NCI-H146 (cell line): Measurements from ENCODE around the gene CDCA5.

ENCODE experiments used
- DNase-seq: peaks from one replicate; lab custom pipeline; 2025; lab: John Stamatoyannopoulos, UW

CDCA5 gene

DNA sequence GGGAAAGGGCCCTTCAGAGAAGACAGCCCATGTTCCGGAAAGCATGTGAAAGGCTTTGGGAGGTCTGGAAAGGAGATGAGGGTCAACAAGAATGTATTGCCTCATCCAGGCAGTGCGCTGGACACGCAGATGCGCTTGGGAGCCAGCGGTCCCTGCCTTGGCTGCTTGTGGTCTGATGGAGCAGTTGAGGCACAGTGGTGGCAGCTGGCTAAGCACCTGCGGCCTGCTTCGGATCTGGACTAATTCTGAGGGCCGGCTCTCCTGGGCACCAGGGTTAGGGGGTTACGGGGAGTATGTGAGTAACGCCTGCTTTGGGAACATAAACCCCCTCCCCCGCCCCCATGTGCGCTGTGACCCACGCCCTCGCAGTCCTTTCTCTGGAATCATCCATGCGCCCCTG is 23.2 kb upstream of the CDCA5 start:
- DNase-seq: no peak

DNA sequence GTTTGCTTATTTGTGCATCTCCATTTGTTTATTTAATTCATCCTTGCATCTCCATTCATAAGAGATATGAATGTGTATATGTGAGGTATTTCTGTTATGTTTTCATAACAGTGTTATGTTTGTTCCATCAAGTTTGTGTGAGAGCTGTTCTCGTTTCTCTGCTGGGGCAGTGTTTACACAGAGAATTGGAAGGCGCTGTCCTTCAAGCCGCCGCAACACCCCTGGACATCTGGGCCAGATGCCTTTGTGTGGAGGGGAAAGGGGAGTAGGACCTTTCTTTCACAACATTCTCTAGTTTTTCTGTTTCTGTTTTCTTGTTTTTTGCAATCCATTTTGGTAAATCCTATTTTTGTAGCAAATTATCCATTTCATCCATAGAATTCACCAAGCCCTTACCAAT is 20.8 kb upstream of the CDCA5 start:
- no peak for DNase-seq

DNA sequence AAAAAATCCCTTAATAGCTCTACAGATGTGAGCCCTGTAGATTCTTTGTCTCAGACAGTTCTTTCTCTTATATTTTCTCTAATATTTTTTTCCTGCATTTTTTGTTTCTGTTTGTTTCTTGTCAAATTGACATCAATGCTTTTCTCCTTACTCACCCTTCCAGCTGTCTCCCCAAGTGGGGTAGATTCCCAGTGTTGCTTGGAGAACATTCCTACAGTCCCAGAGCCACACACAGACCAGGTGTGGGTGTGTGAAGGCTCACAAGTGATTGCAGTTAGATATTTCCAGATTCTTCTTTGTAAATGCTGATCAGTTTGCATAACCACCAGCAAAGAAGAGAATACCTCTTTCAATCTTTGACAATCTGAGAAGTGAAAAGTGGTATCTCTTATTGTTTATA is 19.6 kb upstream of the CDCA5 start:
- DNase-seq: no peak

DNA sequence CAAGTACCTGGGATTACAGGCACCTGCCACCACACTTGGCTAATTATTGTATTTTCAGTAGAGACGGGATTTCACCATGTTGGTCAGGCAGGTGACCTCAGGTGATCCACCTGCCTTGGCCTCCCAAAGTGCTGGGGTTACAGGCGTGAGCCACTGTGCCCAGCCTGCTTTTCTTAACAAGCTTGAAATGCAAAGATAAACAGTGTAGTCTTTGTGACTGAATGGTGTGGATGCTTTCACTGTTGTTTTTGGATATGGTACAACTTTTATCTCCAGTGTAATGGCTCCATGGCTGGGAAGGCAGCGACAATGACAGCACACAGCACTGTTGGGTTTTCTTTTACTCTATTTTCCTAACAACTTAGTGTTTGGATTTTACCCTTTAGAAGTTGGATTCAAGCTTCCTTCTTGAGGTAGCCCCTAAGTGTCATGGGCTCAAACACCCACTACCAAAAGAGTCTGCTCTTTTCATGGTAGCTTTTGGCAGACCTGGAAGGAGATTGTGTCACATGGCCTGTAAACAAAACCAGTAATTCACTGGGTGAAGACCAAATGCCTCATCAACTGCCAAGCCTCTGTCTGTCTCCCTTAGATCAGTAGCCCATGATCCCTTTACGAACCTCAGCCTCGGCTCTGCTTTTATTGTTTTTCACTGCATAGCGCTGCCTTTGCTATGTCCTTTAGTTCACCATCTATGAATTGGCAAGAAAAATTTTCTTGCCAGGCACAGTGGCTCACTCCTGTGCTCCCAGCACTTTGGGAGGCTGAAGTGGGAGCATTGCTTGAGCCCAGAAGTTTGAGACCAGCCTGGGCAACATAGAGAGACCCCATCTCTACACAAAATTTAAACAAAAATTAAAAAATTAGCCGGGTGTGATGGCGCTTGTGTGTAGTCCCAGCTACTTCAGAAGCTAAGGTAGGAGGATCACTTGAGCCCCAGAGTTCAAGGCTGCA is 18.6 kb upstream of the CDCA5 start:
- no peak for DNase-seq

GRCh38 chr11:65100674-65101350 is 17.0 kb upstream of the CDCA5 start:
- DNase-seq: no peak

GRCh38 chr11:65096926-65097325 is 13.1 kb upstream of the CDCA5 start:
- DNase-seq: no peak

- DNase-seq: peak; percentile 91
Observed at GRCh38 chr11:65095974-65096806, 12.3 kb upstream of the CDCA5 start, which contains the start of gene VPS51. Gene VPS51 (plus strand): TSS chr11:65096214. CDS start chr11:65096251, 37 bp downstream.

GRCh38 chr11:65095427-65095826 is 11.6 kb upstream of the CDCA5 start:
- DNase-seq: no peak

DNA sequence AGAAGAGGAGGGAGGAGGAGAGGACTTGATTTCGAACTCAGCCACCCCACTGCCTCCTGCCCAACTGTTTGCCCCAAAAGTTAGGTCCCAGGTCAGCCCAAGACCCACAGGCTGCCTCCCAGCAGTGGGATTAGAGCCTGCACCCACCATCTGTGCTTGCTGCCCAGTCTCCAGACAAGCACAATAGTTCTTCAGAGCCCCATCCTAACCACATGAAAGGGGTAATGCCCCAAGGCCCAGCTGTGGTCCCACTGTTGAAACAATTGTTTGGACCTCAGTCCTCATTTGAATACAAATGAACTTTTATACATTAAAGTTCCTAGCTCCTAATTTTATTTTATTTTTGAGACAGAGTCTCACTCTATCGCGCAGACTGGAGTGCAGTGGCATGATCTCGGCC is 6.8 kb upstream of the CDCA5 start:
- no peak for DNase-seq

DNA sequence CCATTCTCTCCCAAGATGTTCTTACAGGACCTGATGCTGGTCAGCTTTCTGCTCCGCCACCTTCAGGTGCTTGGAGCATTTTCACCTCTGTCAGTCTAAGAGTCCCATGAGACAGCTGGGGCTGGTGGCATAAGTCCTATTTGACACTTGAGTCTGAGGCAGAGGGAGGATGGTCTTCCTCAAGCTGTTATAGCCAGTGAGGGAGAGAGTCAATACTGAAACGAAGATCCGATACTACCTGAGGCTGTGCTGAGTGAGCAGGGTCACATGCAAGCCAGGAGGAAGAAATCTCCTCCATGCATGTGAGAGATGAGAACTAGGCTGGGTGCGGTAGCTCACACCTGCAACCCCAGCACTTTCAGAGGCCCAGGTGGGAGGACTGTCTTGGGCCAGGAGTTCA is 5.8 kb upstream of the CDCA5 start:
- no peak for DNase-seq

DNA sequence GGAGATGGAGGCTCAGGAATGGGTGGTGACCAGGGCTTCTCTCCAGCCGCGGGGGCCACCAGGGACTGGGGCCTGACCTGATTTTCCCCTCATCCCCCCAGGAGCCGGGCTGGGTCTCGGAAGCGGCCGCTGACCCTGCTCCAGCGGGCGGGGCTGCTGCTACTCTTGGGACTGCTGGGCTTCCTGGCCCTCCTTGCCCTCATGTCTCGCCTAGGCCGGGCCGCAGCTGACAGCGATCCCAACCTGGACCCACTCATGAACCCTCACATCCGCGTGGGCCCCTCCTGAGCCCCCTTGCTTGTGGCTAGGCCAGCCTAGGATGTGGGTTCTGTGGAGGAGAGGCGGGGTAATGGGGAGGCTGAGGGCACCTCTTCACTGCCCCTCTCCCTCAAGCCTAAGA is 4.0 kb upstream of the CDCA5 start:
- DNase-seq: no peak

GRCh38 chr11:65087216-65087615 is 3.4 kb upstream of the CDCA5 start:
- DNase-seq: no peak

DNA sequence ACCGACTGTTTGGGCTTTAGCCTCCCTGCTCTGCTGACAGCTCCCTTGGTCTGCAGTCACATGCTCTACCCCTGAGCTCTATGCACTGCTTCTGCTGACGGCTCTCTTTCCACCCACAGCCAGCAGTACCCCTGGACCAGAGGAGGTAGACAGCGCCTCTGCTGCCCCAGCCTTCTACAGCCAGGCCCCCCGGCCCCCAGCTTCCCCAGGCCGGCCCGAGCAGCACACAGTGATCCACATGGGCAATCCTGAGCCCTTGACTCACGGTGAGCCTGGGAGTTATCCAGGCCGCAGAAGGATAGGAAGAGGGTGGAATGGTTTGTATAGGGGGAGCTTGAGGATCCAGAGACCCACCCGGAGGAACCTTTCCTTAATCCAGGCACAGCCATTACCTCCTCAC is 3.0 kb upstream of the CDCA5 start:
- no peak for DNase-seq

DNA sequence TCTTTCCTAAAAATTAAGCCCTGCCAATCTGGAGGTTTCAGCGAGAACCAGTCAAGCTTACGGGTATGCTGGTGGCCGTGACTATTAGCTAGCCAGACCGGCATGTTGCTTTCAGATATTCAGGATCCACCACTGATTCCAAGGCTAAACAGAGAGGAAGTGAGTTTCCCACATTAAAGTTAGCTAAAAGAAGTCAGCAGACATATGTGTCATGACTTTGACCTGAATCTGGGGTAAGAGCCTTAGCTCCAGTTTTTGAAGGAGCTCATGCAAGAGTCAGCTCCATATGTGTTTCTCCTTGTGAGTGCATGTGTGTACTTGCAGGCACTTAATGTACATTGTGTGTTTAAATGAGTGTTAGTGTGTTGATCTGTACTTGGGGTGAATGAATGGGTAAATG is 1.6 kb upstream of the CDCA5 start:
- no peak for DNase-seq

DNA sequence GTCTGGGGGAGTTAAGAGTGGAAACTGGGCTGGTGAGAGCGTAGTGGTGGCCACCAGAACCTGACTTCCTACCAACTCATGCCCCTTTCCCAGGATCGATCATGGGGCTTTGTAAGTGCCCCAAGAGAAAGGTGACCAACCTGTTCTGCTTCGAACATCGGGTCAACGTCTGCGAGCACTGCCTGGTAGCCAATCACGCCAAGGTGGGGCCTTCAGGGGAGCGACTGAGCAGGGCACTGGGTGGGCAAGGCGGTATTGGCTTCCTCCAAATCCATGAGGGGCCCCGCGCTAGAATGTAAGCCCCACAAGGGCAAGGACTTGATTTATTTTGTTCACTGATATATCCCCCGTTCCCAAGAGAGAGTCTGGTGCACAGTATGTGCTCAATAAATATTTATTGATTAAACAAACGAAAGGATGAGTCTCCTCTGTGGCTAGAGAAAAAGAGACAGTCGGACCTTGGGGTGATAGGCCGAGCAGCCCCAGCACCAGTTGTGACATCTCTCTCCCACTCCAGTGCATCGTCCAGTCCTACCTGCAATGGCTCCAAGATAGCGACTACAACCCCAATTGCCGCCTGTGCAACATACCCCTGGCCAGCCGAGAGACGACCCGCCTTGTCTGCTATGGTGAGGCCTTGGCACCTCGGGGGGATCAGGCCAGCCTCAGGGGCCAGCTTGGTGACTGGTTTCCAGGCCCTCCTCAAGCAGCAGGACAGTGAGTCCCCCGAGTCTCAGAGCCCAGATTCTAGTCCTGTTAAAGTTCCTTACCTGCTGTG is 947 bp upstream of the CDCA5 start:
- peak; percentile 44 for DNase-seq

DNA sequence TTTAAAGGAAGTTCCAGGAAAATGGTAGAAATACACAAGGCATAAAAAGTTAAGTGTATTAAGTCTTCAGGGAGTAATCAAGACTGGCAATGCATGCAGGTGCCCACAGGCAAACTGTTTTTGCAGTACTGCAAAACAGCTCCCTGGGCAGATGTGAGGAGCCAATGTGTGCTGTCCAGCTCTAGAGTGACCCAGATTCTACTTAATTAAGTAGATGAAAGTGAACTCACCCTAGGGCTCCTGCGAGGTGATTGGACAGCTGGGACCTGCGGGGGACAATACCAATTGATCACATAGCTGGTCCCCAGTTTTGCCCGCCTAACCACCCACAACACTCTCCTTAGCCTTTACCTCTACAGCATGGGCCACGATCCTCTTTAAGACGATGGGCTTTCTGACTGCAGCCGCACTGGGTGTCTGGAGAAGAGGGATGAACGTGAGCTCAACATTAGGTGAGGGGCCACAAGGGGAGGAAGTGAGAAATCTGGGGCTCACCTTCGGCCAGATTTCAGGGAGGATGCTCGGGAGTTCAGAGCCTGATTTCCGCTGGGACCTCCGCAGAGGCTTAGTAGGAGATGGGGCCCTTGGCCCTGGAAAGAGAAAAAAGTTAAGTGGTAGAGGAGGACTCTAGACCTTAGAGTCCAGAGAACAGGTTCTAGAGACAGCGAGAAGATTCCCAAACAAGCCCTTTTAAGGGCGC is 556 bp downstream of the CDCA5 start:
- peak; percentile 8 for DNase-seq

DNA sequence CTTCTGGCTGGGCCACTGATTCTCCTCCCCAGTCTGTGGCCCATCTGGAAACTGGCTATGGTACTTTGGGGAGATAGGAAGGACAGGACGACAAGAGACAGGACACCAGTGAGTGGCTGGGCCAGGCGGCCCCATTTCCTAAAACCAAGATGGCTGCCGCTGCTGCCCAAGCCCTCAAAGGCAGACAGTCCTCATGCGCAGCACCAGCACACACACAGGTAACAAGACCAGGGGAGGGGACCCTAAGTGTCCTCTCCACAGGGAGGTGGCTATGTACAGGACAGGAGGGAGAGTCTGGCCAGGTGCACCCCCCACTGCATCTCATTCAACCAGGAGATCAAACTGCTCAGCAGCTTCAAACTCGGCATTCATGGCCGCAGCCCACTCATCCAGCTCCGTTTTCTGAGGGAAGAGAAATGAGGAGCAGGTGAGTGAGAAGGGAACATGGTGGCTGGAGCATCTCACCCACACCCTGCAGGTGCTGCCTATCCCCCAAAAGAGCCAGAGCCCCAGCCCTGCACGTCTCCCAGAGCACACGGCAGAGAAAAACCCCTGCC is 5.0 kb downstream of the CDCA5 start:
- no peak for DNase-seq

DNA sequence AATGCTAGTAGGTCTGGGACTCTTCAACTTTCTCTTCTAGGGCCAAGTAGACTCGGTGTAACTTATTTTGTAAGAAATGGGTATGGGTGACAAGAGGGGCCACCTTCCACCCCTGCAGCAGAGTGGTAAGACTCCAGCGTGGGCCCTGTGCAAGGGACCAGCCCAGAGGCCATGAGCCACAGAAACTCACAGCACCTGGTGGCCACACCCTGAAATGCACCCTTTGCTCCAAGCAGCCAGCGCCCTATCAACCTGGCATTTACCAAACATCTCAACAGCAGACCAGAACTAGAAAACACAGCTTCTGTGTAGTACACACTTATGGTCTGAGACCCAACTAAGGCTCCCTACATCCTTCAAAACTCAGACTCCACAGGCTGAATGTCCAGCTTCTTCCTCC is 5.7 kb downstream of the CDCA5 start:
- DNase-seq: peak; percentile 38

DNA sequence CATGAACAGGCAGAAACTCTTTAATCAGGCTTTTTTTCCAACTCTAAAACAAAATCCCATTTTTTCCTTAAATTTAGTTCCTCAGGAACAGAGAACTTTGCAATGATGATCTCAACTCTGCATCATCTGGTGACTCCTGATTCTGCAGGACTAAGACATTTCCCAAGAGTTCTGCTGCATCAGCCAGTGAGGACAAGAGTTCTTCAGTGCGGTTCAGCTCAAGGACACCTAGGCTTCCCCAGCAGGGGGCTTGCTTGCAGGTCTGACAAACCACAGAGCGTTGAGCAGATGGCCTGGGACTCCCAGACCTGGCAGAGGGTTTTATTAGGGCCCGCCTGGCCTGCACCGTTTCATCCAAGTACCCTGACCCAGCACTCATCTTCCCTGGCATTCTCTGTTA is 6.4 kb downstream of the CDCA5 start:
- DNase-seq: no peak

DNA sequence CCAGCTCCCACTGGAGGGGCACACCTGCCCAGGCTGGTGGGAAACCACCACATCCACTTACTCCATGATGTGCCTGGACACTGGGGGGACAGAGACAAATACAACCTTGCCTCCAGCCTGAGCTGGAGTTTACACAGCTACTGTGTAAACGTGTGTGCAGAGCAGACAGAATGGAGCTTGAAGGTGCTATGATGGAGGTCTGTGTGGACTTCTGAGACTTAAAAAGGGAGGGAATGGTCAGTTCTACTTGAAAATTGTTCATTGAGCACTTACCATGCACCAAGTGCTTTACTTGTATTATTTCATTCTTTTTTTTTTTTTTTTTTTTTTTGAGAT is 11.2 kb downstream of the CDCA5 start:
- no peak for DNase-seq
